SK-N-SH treated with all-trans-retinoic acid at 6 μM for 48 hours (cell line): ENCODE results near the gene FXYD2.

Experiments used
- ATAC-seq: fragments of 200-7000 bp; cut with Tn5 transposase; 3 replicates; pipeline ENCODE4 v1.9.1; 2020; ENCODE audit warnings: mild to moderate bottlenecking, moderate library complexity
- ARNTL ChIP-seq: fragments of 450-650 bp; formaldehyde crosslinking; IDR thresholded peaks from 2 replicates; pipeline ENCODE4 v1.5.0; 2020; ENCODE audit warnings: low read depth, mild to moderate bottlenecking, moderate library complexity, borderline replicate concordance
- BACH2 ChIP-seq: fragments of 250-450 bp; sonication (Bioruptor Pico); IDR thresholded peaks from 2 replicates; pipeline ENCODE4 v1.9.0; 2021; ENCODE audit warnings: mild to moderate bottlenecking, borderline replicate concordance
- CSDC2 ChIP-seq: fragments of 250-450 bp; sonication (Bioruptor Pico); IDR thresholded peaks from 2 replicates; pipeline ENCODE4 v1.5.0; 2020; ENCODE audit warnings: mild to moderate bottlenecking, moderate library complexity
- CSRNP3 ChIP-seq: fragments of 250-450 bp; sonication (Bioruptor Pico); IDR thresholded peaks from 2 replicates; pipeline ENCODE4 v1.5.1; 2021; ENCODE audit warnings: mild to moderate bottlenecking, moderate library complexity
- ESRRG ChIP-seq: fragments of 250-450 bp; sonication (Bioruptor Pico); IDR thresholded peaks from 2 replicates; pipeline ENCODE4 v1.6.1; 2021; ENCODE audit warnings: mild to moderate bottlenecking
- GLIS3 ChIP-seq: fragments of 250-450 bp; sonication (Bioruptor Pico); IDR thresholded peaks from 2 replicates; pipeline ENCODE4 v1.5.0; 2020; ENCODE audit warnings: mild to moderate bottlenecking, moderate library complexity
- ISL1 ChIP-seq: fragments of 250-450 bp; sonication (Bioruptor Pico); IDR thresholded peaks from 2 replicates; pipeline ENCODE4 v2.1.2; 2022; ENCODE audit warnings: mild to moderate bottlenecking, moderate library complexity
- OSR1 ChIP-seq: fragments of 250-450 bp; sonication (Bioruptor Pico); IDR thresholded peaks from 2 replicates; pipeline ENCODE4 v1.8.0; 2022; ENCODE audit warnings: moderate library complexity, mild to moderate bottlenecking, inconsistent platforms
- POU6F1 ChIP-seq: fragments of 250-450 bp; sonication (Bioruptor Pico); IDR thresholded peaks from 2 replicates; pipeline ENCODE4 v1.8.0; 2021; ENCODE audit warnings: low read depth, mild to moderate bottlenecking, moderate library complexity, borderline replicate concordance
- PPARA ChIP-seq: fragments of 250-450 bp; sonication (Bioruptor Pico); IDR thresholded peaks from 2 replicates; pipeline ENCODE4 v1.5.0; 2020; ENCODE audit warnings: mild to moderate bottlenecking, borderline replicate concordance
- RARB ChIP-seq: fragments of 250-450 bp; sonication (Bioruptor Pico); IDR thresholded peaks from 2 replicates; pipeline ENCODE4 v1.8.0; 2021; ENCODE audit warnings: mild to moderate bottlenecking, moderate library complexity
- SNAI2 ChIP-seq: fragments of 250-450 bp; sonication (Bioruptor Pico); IDR thresholded peaks from 2 replicates; pipeline ENCODE4 v1.5.0; 2020; ENCODE audit warnings: mild to moderate bottlenecking, moderate library complexity
- TCF4 ChIP-seq: fragments of 250-450 bp; sonication (Bioruptor Pico); IDR thresholded peaks from 2 replicates; pipeline ENCODE4 v1.8.0; 2021; ENCODE audit warnings: mild to moderate bottlenecking, moderate library complexity, borderline replicate concordance
- TOX ChIP-seq: fragments of 250-450 bp; sonication (Bioruptor Pico); IDR thresholded peaks from 2 replicates; pipeline ENCODE4 v1.8.0; 2021; ENCODE audit warnings: mild to moderate bottlenecking, moderate library complexity, borderline replicate concordance
- TSHZ2 ChIP-seq: fragments of 250-450 bp; sonication (Bioruptor Pico); IDR thresholded peaks from 2 replicates; pipeline ENCODE4 v1.5.0; 2020; ENCODE audit warnings: mild to moderate bottlenecking, moderate library complexity
- ZC3H10 ChIP-seq: fragments of 250-450 bp; sonication (Bioruptor Pico); IDR thresholded peaks from 2 replicates; pipeline ENCODE4 v1.5.1; 2021; ENCODE audit warnings: mild to moderate bottlenecking, moderate library complexity
- ZFP30 ChIP-seq: fragments of 450-650 bp; formaldehyde crosslinking; IDR thresholded peaks from 2 replicates; pipeline ENCODE4 v1.5.0; 2022; ENCODE audit warnings: mild to moderate bottlenecking, moderate library complexity
- ZNF565 ChIP-seq: fragments of 450-650 bp; formaldehyde crosslinking; conservative IDR thresholded peaks from 2 replicates; pipeline ENCODE4 v1.5.0; 2020; ENCODE audit warnings: low read depth, mild to moderate bottlenecking, moderate library complexity
- ZNF70 ChIP-seq: fragments of 450-650 bp; formaldehyde crosslinking; IDR thresholded peaks from 2 replicates; pipeline ENCODE4 v1.5.0; 2020; ENCODE audit warnings: mild to moderate bottlenecking, moderate library complexity
- ZNF8 ChIP-seq: fragments of 450-650 bp; formaldehyde crosslinking; IDR thresholded peaks from 2 replicates; pipeline ENCODE4 v1.5.0; 2020; ENCODE audit warnings: mild to moderate bottlenecking, moderate library complexity
- TF ChIP-seq, protein P1 (sequence below): fragments of 250-450 bp; sonication (Bioruptor Pico); IDR thresholded peaks from 2 replicates; pipeline ENCODE4 v1.5.1; 2020; ENCODE audit warnings: low read depth, mild to moderate bottlenecking, moderate library complexity
- TF ChIP-seq, protein P2 (sequence below): fragments of 250-450 bp; sonication (Bioruptor Pico); IDR thresholded peaks from 2 replicates; pipeline ENCODE4 v1.8.0; 2020; ENCODE audit warnings: mild to moderate bottlenecking, moderate library complexity, borderline replicate concordance

The FXYD2 gene

DNA sequence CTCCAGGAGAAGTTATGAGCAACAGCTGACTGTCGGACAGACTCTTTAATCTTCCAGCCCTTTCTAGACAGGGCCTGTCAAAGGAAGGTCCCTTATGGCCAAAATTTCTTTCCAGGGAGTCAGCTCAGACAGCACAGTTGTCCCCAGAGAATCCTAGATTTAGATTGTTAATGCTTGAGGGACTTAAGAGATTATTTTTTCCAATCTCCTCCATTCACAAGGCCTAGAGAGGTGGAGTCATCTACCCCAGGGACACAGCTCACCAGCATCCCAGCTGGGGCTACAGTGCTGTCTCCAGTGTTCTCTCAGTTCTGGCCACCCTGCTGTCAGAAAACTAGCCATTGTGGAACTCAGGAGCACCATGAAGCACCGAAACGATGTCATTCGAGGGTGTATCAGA, 35.3 kb downstream of the FXYD2 start:
- ATAC-seq, result no peak
- TF ChIP-seq, protein P1, sequence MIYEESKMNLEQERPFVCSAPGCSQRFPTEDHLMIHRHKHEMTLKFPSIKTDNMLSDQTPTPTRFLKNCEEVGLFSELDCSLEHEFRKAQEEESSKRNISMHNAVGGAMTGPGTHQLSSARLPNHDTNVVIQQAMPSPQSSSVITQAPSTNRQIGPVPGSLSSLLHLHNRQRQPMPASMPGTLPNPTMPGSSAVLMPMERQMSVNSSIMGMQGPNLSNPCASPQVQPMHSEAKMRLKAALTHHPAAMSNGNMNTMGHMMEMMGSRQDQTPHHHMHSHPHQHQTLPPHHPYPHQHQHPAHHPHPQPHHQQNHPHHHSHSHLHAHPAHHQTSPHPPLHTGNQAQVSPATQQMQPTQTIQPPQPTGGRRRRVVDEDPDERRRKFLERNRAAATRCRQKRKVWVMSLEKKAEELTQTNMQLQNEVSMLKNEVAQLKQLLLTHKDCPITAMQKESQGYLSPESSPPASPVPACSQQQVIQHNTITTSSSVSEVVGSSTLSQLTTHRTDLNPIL (CRISPR knock-in tag), result no peak
- TF ChIP-seq TSHZ2 (CRISPR knock-in tag) (no peak), CSRNP3 (no peak), TOX (CRISPR knock-in tag) (no peak), ESRRG (CRISPR knock-in tag) (no peak), ISL1 (CRISPR knock-in tag) (no peak), RARB (CRISPR knock-in tag) (no peak), ZFP30 (CRISPR knock-in tag) (no peak), ZNF70 (CRISPR knock-in tag) (no peak), ZNF565 (CRISPR knock-in tag) (no peak), ZC3H10 (CRISPR knock-in tag) (no peak), OSR1 (CRISPR knock-in tag) (no peak), POU6F1 (CRISPR knock-in tag) (no peak), BACH2 (CRISPR knock-in tag) (no peak), GLIS3 (CRISPR knock-in tag) (no peak), ZNF8 (CRISPR knock-in tag) (no peak), ARNTL (CRISPR knock-in tag) (no peak)

DNA sequence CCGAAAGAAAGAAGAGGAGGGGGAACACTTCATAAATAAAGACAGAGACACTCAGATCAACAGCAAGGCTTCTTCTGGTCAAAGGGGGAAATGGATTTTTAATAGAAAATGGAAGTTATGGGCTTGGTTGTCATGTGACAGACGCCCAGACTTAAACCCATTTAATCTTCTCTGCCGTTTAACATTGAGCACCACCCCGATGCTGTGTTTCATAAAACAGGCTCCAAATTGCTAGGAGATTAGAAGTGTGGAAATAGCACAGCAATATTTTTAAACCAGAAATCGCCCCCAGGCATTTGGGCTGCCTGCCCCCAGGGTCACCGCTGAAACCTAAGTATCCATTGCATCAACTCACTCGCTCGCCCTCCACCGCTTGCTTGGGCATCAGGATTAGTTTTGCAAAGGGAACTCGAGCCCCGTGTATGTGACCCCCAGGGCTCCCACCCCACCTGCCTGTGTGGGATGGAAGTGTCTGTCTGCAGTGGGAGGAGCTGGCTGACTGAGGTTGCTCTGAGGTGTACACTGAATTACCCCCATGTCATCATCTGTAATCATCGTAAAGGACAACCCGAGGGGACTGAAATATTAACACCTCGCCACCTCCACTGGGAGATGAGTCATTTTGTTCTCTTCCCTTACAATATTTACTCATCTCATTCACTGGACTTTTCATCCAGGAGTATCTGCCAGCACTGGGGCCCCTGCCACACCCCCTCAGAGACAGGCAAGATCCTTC, 38.2 kb downstream of the FXYD2 start:
- TF ChIP-seq GLIS3 (CRISPR knock-in tag), result no peak
- TF ChIP-seq SNAI2 (CRISPR knock-in tag), result no peak
- TF ChIP-seq ZNF565 (CRISPR knock-in tag), result no peak
- no peak for ATAC-seq

DNA sequence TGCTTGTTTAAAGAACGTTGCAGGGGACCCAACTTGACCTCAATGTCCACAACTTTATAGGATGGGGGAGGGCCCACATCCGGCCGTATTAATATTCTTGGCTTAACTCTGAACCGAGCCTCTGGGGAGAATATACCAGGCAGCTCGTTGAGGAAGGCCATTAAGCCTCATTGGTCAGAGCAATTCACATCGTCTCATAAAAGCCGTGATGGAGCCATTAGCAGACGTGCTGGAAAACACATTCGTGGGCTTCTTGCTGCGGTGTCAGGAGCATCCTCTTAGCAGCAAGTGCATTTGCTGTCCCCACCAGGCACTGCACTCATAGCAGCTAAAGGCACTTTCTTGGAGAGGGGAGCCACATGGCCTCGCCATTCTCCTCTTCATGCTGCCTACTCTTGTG, 42.4 kb downstream of the FXYD2 start:
- no peak for ATAC-seq
- TF ChIP-seq ESRRG (CRISPR knock-in tag) (no peak), TCF4 (CRISPR knock-in tag) (no peak), ISL1 (CRISPR knock-in tag) (no peak), ZNF8 (CRISPR knock-in tag) (no peak), CSDC2 (CRISPR knock-in tag) (no peak), POU6F1 (CRISPR knock-in tag) (no peak), GLIS3 (CRISPR knock-in tag) (no peak), ZFP30 (CRISPR knock-in tag) (no peak), PPARA (CRISPR knock-in tag) (no peak), RARB (CRISPR knock-in tag) (no peak), CSRNP3 (no peak), ZC3H10 (CRISPR knock-in tag) (no peak), TOX (CRISPR knock-in tag) (no peak), SNAI2 (CRISPR knock-in tag) (no peak), OSR1 (CRISPR knock-in tag) (no peak), ZNF565 (CRISPR knock-in tag) (no peak)
- TF ChIP-seq, protein P1 (CRISPR knock-in tag), result no peak
- TF ChIP-seq, protein P2, sequence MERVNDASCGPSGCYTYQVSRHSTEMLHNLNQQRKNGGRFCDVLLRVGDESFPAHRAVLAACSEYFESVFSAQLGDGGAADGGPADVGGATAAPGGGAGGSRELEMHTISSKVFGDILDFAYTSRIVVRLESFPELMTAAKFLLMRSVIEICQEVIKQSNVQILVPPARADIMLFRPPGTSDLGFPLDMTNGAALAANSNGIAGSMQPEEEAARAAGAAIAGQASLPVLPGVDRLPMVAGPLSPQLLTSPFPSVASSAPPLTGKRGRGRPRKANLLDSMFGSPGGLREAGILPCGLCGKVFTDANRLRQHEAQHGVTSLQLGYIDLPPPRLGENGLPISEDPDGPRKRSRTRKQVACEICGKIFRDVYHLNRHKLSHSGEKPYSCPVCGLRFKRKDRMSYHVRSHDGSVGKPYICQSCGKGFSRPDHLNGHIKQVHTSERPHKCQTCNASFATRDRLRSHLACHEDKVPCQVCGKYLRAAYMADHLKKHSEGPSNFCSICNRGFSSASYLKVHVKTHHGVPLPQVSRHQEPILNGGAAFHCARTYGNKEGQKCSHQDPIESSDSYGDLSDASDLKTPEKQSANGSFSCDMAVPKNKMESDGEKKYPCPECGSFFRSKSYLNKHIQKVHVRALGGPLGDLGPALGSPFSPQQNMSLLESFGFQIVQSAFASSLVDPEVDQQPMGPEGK (CRISPR knock-in tag), result no peak
